ENCODE data around the gene RSAD2.
"Not testable (repeated sequence)": the region's sequence is repeated elsewhere in the genome, so short reads cannot be mapped to it uniquely, and the experiment has no call there.

RSAD2 gene

DNA sequence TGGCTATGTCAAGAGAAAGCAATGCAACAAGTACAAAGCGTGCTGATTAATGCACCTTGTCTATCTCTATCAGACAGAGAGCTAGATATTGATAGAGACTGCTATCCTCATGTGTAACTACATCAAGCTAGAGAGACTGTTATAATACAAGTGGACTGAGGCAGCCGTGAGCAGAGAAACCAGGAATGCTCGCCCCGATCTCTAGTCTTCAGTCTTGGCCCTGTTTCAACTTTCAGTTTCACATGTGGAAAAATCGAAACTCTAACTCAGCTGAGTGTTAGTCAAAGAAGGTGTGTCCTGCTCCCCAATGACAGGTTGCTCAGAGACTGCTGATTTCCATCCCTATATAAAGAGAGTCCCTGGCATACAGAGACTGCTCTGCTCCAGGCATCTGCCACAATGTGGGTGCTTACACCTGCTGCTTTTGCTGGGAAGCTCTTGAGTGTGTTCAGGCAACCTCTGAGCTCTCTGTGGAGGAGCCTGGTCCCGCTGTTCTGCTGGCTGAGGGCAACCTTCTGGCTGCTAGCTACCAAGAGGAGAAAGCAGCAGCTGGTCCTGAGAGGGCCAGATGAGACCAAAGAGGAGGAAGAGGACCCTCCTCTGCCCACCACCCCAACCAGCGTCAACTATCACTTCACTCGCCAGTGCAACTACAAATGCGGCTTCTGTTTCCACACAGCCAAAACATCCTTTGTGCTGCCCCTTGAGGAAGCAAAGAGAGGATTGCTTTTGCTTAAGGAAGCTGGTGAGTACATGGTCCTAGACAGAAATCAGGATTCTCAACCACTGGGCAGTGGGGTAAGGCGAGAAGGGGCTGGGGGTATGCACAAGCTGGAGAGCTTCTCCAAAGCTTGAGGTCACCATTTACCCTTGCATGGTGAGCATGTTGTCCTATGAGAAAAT lies at the start of gene RSAD2:
RSAD2 (plus strand) TSS at position 376 of the 903 bp plus-strand sequence; CDS start at position 400, 24 bp downstream.
- peak; percentile 12 for DNase-seq

DNA sequence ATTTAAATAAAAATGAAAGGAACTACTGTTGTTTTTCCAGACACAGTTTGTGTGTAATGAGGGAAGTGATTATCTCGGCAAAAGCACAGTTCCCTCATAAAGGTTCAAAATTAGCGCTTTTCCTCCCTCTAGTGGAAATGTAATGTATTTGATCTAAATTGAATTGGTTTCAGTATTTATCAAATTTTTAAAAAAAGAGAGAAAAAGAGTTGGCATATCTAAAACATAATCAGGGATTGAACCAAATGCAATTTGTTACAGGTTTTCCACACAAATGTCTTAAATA lies 49.3 kb upstream of the RSAD2 start:
- no peak for DNase-seq

GRCh38 chr2:6831229-6831628 lies 46.3 kb upstream of the RSAD2 start:
- DNase-seq, result no peak

DNA sequence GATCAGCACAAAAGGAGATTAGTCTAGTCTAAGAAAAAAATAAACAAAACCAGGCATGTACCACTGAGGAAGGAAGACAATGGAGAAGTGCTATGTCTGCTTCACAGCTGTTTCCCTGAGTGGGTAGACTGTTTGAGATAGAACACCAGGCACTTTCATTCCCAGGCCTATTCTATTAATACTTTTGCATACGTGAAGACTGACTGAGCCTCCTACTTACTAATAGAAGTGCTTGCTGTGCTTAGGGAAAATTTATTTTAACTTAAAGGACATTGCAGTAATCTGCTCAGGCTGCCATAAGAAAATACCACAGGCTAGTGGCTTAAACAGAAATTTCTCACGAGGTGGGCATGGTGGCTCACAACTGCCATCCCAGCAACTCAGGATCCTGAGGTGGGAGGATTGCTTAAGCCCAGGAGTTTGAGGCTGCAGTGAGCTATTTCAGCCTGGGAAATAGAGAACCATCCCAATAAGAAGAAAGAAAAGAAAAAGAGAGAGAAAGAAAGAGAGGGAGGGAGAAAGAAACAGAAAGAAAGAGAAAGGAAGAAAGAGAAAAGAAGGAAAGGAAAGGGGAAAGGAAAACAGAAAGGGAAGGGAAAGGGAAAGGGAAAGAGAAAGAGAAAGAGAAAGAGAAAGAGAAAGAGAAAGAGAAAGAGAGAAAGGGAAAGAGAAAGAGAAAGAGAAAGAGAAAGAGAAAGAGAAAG lies 44.8 kb upstream of the RSAD2 start:
- DNase-seq, result no peak

GRCh38 chr2:6833300-6833604 lies 44.3 kb upstream of the RSAD2 start:
- no peak for DNase-seq

- DNase-seq, result no peak
Measured at GRCh38 chr2:6834163-6834562, 43.4 kb upstream of the RSAD2 start.

DNA sequence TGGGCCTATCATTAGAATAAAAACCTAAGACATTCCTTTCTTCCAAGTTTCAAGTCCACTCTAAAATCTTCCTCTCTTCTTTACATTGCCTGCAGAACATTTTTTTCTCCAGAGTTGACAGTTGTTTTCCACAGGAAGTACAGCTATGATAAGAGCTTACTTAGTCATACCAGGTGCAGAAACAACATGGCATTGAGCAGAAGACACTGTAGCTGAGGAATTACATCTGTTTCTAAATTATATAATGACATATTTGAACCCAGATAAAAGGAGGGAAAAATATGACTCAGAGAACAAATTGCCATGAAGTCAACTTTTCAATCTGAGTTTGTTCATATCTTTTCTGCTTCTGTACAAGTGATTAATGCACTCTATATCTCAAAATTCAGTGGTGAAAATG lies 42.1 kb upstream of the RSAD2 start:
- DNase-seq, result no peak

- no peak for DNase-seq
Measured at GRCh38 chr2:6838673-6839319, 38.8 kb upstream of the RSAD2 start.

DNA sequence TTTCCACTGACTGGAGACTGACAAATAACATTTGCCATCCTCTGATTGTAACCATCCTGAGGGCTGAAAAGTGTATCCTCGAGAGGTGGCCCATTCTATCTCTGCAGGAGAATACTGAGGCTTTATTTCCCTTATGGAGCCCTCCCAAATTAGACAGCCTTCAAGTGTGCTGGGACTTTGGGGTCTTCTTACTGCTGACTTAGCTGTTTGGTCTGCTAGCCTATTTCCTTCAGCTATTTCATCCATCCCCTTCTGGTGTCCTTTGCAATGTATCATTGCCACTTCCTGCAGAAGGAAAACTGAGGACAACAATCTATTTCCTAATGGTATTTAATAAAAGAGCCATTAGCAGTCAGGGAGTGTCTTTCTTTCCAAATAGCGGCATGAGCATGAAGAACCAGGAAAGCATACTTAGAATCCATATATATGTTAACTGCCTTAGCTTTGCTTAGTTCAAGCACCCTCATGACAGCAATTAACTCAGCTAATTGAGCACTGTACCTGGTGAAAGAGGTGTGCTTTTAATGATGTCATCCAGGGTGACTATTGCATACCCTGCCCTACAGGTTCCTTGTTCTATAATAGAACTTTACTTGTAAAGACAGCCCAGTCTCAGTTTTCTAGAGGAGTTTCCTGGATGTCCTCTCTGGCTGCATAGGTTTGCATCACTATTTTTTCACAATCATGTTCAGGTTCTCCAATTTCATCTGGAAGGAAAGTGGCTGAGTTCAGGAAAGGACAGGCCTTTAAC lies 35.9 kb upstream of the RSAD2 start:
- DNase-seq, result no peak

DNA sequence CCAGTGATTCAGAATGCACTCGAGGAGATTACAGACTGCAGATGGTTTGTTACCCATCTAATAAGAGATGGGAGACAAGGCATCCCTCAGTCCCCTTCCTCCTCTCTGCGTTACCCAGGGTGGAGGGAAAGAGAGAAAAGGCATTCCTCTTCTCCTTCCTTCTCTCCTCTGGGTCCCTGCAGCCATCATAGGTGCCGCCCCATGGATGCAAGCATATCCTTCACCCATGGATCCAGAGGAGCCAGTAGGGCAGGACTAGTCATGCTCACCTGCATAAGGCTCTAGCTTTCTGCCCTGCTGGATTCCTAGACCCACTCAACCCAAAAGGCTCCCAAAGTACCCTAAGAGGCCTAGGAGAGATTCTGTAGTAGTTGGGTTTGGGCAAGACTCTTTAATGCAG lies 32.3 kb upstream of the RSAD2 start:
- DNase-seq, result no peak

DNA sequence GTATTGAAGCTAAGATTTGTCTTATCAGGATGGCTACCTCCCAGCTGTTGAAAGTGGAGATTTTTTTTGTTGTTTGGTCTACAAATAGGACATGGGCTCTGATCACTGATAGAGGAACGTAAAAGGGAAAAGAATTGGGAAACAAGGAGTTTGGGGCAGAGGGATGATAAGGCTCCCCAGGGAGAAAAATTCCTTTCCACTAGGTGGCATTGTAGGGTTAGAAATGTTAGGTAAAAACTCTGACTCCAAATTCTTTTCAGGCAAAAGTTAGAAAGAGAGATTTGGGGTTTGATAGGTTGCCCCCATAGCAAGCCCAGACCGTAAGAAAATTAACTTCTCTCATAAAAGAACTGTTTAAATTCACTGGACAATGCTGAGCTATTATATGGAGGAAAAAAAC lies 31.7 kb upstream of the RSAD2 start:
- DNase-seq, result no peak

GRCh38 chr2:6846540-6846939 lies 31.0 kb upstream of the RSAD2 start:
- no peak for DNase-seq

DNA sequence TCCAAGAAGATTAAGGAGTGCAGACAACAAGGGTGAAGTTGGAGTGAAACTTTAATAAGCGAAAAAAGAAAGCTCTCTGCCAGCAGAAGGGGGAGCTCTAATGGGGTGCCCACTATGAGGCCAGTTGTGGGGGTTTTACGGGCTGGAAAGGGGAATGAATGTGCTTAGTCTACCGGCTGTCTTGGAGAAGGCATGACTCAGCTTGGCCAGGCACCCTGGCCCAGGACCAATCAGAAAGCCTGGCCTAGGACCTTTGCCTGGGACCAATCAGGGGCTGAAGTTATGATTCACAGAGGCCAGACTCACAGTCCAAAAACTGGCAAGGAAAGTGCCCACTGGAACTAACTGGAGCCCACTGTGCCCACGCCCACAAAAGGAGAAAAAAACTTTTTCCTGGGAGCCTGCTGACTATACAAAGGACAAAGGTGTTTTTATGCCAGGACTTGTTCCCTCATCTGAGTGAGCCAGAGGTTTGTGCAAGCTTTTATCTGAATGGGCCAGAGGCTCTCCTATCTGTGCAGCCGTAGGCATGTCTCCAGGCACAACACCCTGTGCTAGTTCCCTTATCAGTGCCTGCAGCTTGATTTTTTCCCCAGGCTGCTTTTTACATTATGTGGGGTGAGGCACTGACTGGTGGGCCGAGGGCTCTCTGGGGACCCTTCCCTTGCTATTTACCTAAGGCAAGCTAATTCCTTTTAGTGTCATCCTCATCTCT lies 30.5 kb upstream of the RSAD2 start:
- DNase-seq, result no peak

- no peak for DNase-seq
Measured at GRCh38 chr2:6852195-6852594, 25.4 kb upstream of the RSAD2 start.

- no peak for DNase-seq
Measured at GRCh38 chr2:6854416-6854815, 23.2 kb upstream of the RSAD2 start.

- DNase-seq, result no peak
Measured at GRCh38 chr2:6855860-6856547, 21.6 kb upstream of the RSAD2 start.

- DNase-seq, result no peak
Measured at GRCh38 chr2:6856548-6856920, 21.0 kb upstream of the RSAD2 start.

DNA sequence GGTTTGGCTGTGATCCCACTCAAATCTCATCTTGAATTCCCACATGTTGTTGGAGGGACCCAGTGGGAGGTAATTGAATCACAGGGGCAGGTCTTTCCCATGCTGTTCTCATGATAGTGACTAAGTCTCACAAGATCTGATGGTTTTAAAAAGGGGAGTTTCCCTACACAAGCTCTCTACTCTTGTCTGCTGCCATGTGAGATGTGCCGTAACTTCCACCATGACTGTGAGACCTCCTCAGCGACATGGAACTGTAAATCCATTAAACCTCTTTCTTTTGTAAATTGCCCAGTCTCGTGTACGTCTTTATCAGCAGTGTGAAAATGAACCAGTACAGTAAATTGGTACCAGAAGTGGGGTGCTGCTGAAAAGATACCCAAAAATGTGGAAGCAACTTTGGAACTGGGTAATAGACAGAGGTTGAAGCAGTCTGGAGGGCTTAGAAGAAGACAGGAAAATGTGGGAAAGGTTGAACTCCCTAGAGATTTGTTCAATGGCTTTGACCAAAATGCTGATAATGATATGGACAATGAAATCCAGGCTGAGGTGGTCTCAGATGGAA lies 19.0 kb upstream of the RSAD2 start:
- not testable (repeated sequence) for DNase-seq

DNA sequence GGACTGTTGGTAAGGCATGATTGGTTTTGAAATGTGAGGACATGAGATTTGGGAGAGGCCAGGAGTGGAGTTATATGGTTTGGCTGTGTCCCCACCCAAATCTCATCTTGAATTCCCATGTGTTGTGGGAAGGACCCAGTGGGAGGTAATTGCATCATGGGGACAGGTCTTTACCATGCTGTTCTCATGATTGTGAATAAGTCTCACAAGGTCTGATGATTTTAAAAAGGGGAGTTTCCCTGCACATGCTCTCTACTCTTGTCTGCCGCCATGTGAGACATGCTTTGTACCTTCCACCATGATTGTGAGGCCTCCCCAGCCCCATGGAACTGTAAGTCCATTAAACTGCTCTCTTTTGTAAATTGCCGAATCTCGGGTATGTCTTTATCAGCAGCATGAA lies 17.3 kb upstream of the RSAD2 start:
- DNase-seq, result no peak

- no peak for DNase-seq
Measured at GRCh38 chr2:6863792-6864191, 13.8 kb upstream of the RSAD2 start.

DNA sequence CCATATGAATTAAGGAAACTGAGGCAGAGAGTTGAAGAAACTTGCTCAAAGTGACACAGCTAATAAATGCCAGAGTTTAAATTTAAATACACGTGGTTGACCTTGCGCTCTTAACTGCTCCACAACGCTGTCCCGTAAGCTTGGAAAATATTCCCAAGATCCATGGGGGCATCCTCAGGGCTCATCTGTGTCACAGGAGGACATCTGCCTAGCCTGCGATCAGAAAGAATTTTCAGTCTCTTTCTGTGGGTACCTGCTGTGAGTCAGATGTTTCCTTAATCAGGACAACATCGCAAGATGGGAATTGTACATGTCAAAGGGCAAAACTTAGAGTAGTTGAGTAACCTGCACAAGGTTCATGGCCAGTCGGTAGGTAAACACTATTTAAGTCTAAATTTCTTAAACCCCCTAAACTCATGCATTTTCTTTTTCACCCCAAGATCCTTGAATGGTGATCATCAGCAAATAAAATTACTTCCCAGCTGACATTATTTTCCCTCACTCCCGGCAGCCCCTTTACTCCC lies 13.3 kb upstream of the RSAD2 start:
- no peak for DNase-seq

- DNase-seq, result no peak
Measured at GRCh38 chr2:6864923-6865345, 12.6 kb upstream of the RSAD2 start.

All from NK-92 treated with Interleukin-12 subunit alpha and Interleukin-12 subunit beta, amount 100 ng/mL, for 24 hours (cell line).